H1 (cell line): ENCODE measurements around the gene CAPN6.

Source experiments
- ASH2L ChIP-seq: fragments of 200-600, 300-600 bp; sonication (generic); IDR thresholded peaks from one replicate; pipeline ENCODE4 v1.7.1; 2017; ENCODE audit warnings: low read length
- CBX8 ChIP-seq: fragments of 300-800, 300-1000 bp; sonication (generic); IDR thresholded peaks from 2 replicates; pipeline ENCODE4 v1.7.1; 2016; ENCODE audit warnings: low read depth, low read length, borderline replicate concordance
- CEBPB ChIP-seq: IDR thresholded peaks from 2 replicates; pipeline ENCODE4 v1.6.1; 2012; ENCODE audit warnings: low read depth, low read length
- EP300 ChIP-seq, 2 experiments: IDR thresholded peaks; 1 replicate in 1 of 2; 2 replicates in 1 of 2; pipeline ENCODE4 v1.6.1; 2011 to 2012; ENCODE audit warnings: low read depth in 2 of 2, low read length in 2 of 2, mild to moderate bottlenecking in 2 of 2, borderline replicate concordance in 1 of 2, inconsistent platforms in 1 of 2, moderate library complexity in 1 of 2
- FOSL1 ChIP-seq: IDR thresholded peaks from 2 replicates; pipeline ENCODE4 v1.6.1; 2011; ENCODE audit warnings: mild to moderate bottlenecking, low read depth, low read length, moderate library complexity; ENCODE audit not compliant: insufficient read depth
- GTF2F1 ChIP-seq: IDR thresholded peaks from 2 replicates; pipeline ENCODE4 v1.6.1; 2012; ENCODE audit warnings: low read depth, low read length, improper control_type of control experiment, borderline replicate concordance
- JUN ChIP-seq: IDR thresholded peaks from 2 replicates; pipeline ENCODE4 v1.6.1; 2011; ENCODE audit warnings: low read depth, mild to moderate bottlenecking, improper control_type of control experiment, low read length
- KDM5A ChIP-seq: fragments of 200-600 bp; IDR thresholded peaks from 2 replicates; pipeline ENCODE4 v1.7.1; 2012; ENCODE audit warnings: mild to moderate bottlenecking, low read length, inconsistent platforms, mixed read lengths
- POLR2A ChIP-seq, 2 experiments: IDR thresholded peaks; 1 replicate in 1 of 2; 2 replicates in 1 of 2; pipeline ENCODE4 v1.6.1; 2011; ENCODE audit warnings: low read depth in 2 of 2, low read length in 2 of 2, mild to moderate bottlenecking in 2 of 2; ENCODE audit errors: control extremely low read depth in 1 of 2
- RAD21 ChIP-seq, 2 experiments: IDR thresholded peaks in 1 of 2; conservative IDR thresholded peaks in 1 of 2; 2 replicates each; pipeline ENCODE4 v1.6.1; 2011; ENCODE audit warnings: low read depth in 2 of 2, low read length in 2 of 2, improper control_type of control experiment in 1 of 2, inconsistent platforms in 1 of 2, mild to moderate bottlenecking in 1 of 2, moderate library complexity in 1 of 2
- RFX5 ChIP-seq: IDR thresholded peaks from 2 replicates; pipeline ENCODE4 v1.6.1; 2011; ENCODE audit warnings: low read depth, low read length, improper control_type of control experiment, borderline replicate concordance
- SP4 ChIP-seq: IDR thresholded peaks from 2 replicates; pipeline ENCODE4 v1.6.1; 2012; ENCODE audit warnings: low read length, inconsistent platforms
- TF ChIP-seq, protein P1 (sequence below): IDR thresholded peaks from 2 replicates; pipeline ENCODE4 v1.6.1; 2011; ENCODE audit warnings: low read depth, mild to moderate bottlenecking, low read length; ENCODE audit not compliant: insufficient read depth
- TF ChIP-seq, protein P2 (sequence below), 3 experiments: IDR thresholded peaks; 1 replicate in 2 of 3; 2 replicates in 1 of 3; pipeline versions ENCODE4 v1.5.1 to v1.6.1; 2011; ENCODE audit warnings: low read length in 3 of 3, mild to moderate bottlenecking in 3 of 3, inconsistent platforms in 2 of 3, low read depth in 1 of 3, moderate library complexity in 1 of 3; ENCODE audit not compliant: insufficient read depth in 1 of 3; ENCODE audit errors: control extremely low read depth in 1 of 3

DNA sequence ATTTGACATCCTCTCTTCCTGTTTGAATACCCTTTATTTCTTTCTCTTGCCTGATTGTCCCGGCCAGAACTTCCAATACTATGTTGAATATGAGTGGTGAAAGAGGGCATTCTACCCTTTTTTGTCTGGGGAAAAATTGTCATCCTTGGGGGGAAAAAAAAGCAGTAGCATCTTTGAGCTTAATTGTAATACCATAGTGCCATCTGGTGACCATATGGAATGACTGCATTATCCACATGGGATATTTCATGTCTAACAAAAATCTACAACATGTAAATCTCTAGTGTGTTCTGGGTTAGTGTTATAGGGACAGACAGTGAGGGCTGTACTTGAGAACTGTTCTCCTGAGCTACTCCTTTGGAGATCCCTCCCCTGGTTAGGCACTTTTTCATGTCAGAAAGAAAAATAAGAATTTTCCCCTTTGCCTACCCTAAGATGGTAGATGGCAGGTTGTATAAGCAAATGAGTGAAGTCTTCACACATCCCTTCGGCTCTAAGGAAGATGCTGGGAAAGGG, 26.0 kb downstream of the CAPN6 start:
- no peak for TF ChIP-seq JUN
- TF ChIP-seq SP4, result no peak
- no peak for TF ChIP-seq POLR2A (IDR thresholded peaks at IDR 0.05; ENCODE audit: control extremely low read depth in 1 of 2, low read depth in 2 of 2, low read length in 2 of 2)
- TF ChIP-seq, protein P1, sequence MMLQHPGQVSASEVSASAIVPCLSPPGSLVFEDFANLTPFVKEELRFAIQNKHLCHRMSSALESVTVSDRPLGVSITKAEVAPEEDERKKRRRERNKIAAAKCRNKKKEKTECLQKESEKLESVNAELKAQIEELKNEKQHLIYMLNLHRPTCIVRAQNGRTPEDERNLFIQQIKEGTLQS, result no peak
- TF ChIP-seq, protein P2, sequence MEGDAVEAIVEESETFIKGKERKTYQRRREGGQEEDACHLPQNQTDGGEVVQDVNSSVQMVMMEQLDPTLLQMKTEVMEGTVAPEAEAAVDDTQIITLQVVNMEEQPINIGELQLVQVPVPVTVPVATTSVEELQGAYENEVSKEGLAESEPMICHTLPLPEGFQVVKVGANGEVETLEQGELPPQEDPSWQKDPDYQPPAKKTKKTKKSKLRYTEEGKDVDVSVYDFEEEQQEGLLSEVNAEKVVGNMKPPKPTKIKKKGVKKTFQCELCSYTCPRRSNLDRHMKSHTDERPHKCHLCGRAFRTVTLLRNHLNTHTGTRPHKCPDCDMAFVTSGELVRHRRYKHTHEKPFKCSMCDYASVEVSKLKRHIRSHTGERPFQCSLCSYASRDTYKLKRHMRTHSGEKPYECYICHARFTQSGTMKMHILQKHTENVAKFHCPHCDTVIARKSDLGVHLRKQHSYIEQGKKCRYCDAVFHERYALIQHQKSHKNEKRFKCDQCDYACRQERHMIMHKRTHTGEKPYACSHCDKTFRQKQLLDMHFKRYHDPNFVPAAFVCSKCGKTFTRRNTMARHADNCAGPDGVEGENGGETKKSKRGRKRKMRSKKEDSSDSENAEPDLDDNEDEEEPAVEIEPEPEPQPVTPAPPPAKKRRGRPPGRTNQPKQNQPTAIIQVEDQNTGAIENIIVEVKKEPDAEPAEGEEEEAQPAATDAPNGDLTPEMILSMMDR (IDR thresholded peaks at IDR 0.05; ENCODE audit: control extremely low read depth in 1 of 3, insufficient read depth in 1 of 3, low read depth in 1 of 3, low read length in 3 of 3), result peak in 1 of 3 experiments; percentile 34; a peak in 2 of 4 replicates
- no peak for TF ChIP-seq RFX5
- no peak for TF ChIP-seq CBX8
- no peak for TF ChIP-seq EP300 (IDR thresholded peaks at IDR 0.05; ENCODE audit: borderline replicate concordance in 1 of 2, low read depth in 2 of 2, low read length in 2 of 2)
- no peak for TF ChIP-seq CEBPB
- peak; percentile 67 to 70 for TF ChIP-seq RAD21 (IDR thresholded peaks at IDR 0.05 in 1 of 2, conservative IDR thresholded peaks at IDR 0.05 in 1 of 2; ENCODE audit: low read depth in 2 of 2, low read length in 2 of 2)
- no peak for TF ChIP-seq KDM5A
- TF ChIP-seq ASH2L, result no peak
- no peak for TF ChIP-seq GTF2F1
- no peak for TF ChIP-seq FOSL1
